Measurements from ENCODE around the gene GABBR2.
"Not testable (repeated sequence)": the region's sequence is repeated elsewhere in the genome, so short reads cannot be mapped to it uniquely, and the experiment has no call there.

The GABBR2 gene

DNA sequence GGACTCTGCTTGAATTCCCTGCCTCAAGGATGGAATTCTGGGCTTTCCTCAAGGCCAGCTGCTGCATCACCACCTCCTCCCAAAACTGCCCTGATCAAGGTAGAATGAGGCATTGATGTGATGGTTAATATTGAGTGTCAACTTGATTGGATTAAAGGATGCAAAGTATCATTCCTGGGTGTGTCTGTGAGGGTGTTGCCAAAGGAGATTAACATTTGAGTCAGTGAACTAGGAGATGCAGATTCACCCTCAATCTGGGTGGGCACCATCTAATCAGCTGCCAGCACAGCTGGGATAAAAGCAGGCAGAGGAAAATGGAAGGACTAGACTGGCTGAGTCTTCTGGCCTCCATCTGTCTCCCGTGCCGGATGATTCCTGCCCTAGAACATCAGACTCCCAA is 23.9 kb downstream of the GABBR2 start:
- not testable (repeated sequence) for DNase-seq

DNA sequence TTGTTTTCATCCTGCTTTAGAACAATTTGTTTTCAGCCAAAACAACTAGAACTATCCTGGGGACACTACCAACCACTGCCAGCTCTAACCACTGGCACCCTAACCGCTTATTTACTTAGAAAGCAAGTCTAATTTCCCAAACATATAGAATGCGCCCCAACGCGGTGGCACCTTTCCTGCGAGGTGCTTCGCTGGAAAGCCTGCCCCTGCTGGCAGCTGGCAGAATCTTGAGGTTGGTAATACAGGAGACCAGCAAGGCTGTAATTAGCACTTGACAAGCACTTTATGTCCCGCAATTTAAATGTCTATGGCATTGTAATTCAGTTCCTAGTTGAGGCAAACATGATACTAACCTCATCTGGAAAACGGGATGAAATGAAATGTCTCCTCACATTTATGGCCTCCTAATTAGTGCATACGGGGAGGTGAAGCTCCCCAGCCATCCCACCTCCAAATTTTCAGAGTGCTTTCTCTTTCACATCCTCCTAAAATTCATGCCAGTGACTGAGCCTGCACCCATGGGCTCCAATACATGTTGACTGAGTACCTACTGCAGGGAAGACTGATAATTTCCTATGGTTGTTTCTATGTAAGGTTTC is 30.4 kb downstream of the GABBR2 start:
- peak; percentile 5 to 23 for DNase-seq

- DNase-seq = no peak
Measured at GRCh38 chr9:98673681-98674080, 35.1 kb downstream of the GABBR2 start.

GRCh38 chr9:98667005-98667640 is 41.6 kb downstream of the GABBR2 start:
- no peak for DNase-seq

- no peak for DNase-seq
Measured at GRCh38 chr9:98665501-98665900, 43.2 kb downstream of the GABBR2 start.

DNA sequence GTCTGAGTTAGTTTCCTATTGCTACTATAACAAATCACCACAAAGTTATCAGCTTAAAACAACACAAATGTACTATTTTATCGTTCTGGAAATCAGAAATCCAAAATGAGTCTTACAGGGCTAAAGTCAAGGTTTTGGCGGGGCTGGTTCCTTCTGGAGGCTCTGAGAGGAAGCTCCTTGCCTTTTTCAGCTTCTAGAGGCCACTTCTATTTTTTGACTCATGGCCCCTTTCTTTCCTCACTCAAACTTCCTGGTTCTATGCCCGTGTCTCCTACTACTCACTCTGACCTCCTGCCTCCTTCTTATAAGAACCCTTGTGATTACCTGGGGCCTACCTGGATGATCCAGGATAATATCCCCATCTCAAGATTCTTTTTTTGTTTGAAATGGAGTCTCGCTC is 48.2 kb downstream of the GABBR2 start:
- DNase-seq = no peak

DNA sequence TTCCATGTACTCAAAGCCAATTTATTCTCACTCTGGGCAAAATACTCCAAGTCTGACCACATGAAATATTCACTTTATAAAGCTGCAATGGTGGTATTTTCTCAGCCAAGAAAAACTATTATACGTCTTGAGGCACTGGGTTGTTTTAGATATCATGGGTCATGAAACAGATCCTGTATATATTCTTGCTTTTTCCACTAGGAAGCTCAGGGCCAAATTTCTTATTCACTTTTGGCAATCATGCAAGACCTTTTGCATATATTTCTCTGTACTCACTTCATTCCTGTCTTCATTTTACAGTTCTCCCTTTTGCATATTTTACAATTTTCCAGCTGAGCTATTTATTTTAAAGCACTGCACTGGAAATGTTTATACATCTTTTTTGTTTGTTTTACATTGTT is 49.8 kb downstream of the GABBR2 start:
- no peak for DNase-seq

DNA sequence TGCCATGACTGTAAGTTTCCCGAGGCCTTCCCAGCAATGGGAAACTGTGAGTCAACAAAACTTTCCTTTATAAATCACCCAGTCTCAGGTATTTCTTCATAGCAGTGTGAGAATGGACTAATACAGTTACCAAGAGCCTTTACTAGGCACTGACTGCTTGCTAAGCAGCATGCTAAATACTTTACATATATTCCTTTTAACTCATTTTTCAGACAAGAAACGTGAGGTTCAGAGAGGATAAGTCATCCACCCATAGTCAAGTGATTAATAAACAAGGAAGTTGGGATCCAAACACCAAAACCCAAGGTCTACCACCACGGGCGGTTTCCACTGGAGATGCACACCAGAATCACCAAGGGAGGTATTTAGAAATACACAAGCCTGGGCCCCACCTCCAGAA is 50.8 kb downstream of the GABBR2 start:
- DNase-seq = no peak

DNA sequence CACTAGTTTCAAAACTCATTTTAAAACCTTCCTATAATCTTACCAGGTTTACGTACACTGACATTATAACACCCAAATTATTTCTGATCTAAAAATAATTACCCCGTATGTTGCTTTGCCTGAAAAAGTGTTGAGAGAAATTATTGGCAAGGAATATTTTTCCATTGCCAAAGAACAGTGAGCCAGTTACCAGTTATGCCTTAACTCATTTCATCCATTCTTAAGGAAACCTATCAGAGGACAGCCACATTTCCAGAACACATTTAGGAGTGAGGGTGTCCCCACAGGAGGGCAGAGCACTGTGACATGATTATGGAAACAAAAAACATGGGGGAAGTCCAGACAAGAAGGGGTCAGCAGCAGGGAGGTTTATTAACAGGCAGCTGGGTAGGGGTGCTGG is 52.2 kb downstream of the GABBR2 start:
- no peak for DNase-seq

GRCh38 chr9:98655428-98655827 is 53.3 kb downstream of the GABBR2 start:
- DNase-seq = not testable (repeated sequence)

- no peak for DNase-seq
Measured at GRCh38 chr9:98654247-98654646, 54.5 kb downstream of the GABBR2 start.

- no peak for DNase-seq
Measured at GRCh38 chr9:98652741-98653140, 56.0 kb downstream of the GABBR2 start.

- DNase-seq = no peak
Measured at GRCh38 chr9:98652302-98652701, 56.4 kb downstream of the GABBR2 start.

GRCh38 chr9:98647236-98647635 is 61.5 kb downstream of the GABBR2 start:
- DNase-seq = no peak

GRCh38 chr9:98644011-98644410 is 64.7 kb downstream of the GABBR2 start:
- DNase-seq = no peak

- DNase-seq = no peak
Measured at GRCh38 chr9:98642661-98643312, 65.9 kb downstream of the GABBR2 start.

DNA sequence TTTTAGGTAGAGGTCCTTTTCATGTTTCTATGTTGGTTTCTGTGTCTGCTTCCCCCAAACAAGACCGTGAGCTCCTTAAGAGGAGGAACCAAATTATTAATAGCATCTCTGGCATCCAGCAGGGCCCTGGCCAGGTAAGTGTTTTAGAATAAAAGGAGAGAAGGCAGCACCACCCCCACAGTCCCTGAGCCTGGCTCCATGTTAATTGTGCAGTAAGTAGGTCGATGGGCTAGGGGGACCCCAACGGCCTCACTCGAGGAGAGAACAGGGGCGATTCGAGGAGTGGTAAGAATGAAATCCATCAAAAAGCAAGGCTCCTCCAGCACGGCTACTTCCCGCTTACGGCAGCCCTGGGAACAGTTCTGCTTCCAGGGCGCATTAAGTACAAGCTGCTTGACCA is 67.0 kb downstream of the GABBR2 start:
- DNase-seq = no peak

DNA sequence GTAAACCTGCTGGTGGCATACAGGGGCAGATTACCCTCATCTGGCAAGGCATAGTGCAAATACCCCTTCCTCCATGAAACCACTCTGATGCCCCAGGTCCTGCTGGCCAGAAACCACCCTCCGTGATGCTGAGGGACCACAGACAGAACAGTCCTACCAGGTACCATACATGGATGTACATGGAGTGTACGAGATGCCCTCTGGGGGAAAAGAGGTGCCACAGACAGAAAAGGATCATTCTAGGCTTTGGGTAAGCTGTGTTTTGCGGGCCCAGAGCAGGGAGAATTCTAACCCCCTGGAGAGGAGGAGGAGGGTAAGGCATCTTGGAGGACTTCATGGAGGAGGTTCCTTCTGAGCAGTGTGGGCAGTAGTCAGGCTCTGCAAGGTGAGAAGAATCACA is 68.3 kb downstream of the GABBR2 start:
- DNase-seq = no peak

- DNase-seq = no peak
Measured at GRCh38 chr9:98639133-98639532, 69.6 kb downstream of the GABBR2 start.

- no peak for DNase-seq
Measured at GRCh38 chr9:98637381-98637780, 71.4 kb downstream of the GABBR2 start.

GRCh38 chr9:98635374-98635773 is 73.4 kb downstream of the GABBR2 start:
- DNase-seq = no peak

DNA sequence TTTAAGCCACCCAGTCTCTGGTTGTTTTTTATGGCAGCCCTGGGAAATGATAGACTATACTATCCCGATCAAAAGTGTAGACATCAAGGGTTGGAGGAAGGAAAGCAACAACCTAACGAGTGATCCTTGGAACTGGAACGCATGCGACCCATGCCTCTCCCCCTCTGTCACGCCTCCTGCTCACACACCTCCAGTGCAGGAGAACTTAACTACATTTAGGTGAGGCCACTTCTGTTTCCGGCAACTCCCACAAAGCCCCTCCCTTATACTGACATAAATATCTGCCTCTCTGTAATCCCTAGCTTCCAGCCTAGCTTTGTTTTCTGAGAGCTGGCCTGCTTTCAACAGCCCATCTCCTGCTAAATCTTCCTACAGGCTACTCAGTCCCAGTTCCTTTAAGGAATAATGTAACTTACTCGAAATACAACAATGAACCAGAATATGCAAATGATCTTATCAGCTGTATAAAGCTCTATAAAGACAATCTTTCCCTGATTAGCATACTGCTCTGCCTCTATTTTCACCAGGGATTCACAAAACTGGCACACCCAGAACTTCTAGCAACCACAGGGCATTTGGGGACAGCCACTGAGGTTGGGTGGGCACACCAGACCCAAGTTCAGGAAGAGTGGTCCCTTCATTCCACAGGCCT is 73.9 kb downstream of the GABBR2 start:
- DNase-seq = no peak

- no peak for DNase-seq
Measured at GRCh38 chr9:98632839-98633238, 75.9 kb downstream of the GABBR2 start.

GRCh38 chr9:98627296-98627695 is 81.4 kb downstream of the GABBR2 start:
- no peak for DNase-seq

Data from activated CD4-positive, alpha-beta T cell treated with anti-CD3 and anti-CD28 coated beads, Interleukin-2, amount 50 U/mL, for 48 hours (primary cell).